Upper lobe of left lung (tissue), 6 donors: ENCODE results near the gene IL11RA. TPM values are rescaled to one million over a fixed set of nuclear protein-coding genes. Genes with fewer than 3 reads are reported as not detected.

ENCODE experiments used
- ATAC-seq, 2 donors: fragments of 200-7000 bp; cut with Tn5 transposase; one replicate each; pipeline ENCODE4 v1.9.1; 2022; ENCODE audit warnings: mild to moderate bottlenecking in 2 of 2, moderate library complexity in 2 of 2; ENCODE audit not compliant: low FRiP score in 2 of 2
- DNase-seq, 2 donors: peaks; one replicate each; pipeline ENCODE4 v3.0.0-alpha.2; 2019 to 2020
- H3K27ac ChIP-seq, 4 donors: fragments of 200-600 bp; sonication (generic); one replicate each; pipeline ENCODE4 v1.5.1; 2016 to 2019
- H3K27me3 ChIP-seq, 4 donors: fragments of 200-600 bp; sonication (generic); one replicate each; pipeline ENCODE4 v1.5.1; 2017 to 2019
- H3K36me3 ChIP-seq, 4 donors: fragments of 200-600 bp; sonication (generic); one replicate each; pipeline ENCODE4 v1.5.1; 2016 to 2019
- H3K4me1 ChIP-seq, 4 donors: fragments of 200-600 bp; sonication (generic); one replicate each; pipeline ENCODE4 v1.5.1; 2018 to 2019
- H3K4me3 ChIP-seq, 4 donors: fragments of 200-600 bp; sonication (generic); one replicate each; pipeline ENCODE4 v1.5.1; 2017 to 2019; ENCODE audit warnings: mild to moderate bottlenecking in 2 of 4, moderate library complexity in 1 of 4
- H3K9me3 ChIP-seq, 4 donors: fragments of 200-600 bp; sonication (generic); one replicate each; pipeline ENCODE4 v1.5.1; 2018 to 2019
- EP300 ChIP-seq, 4 donors: sonication (generic); formaldehyde crosslinking; IDR thresholded peaks; one replicate each; pipeline ENCODE4 v1.5.1; 2017; ENCODE audit warnings: antibody characterized with exemption in 4 of 4, control low read depth in 2 of 4
- POLR2A ChIP-seq, 4 donors: fragments of 450-650 bp; IDR thresholded peaks; one replicate each; pipeline ENCODE4 v1.5.1; 2016 to 2017; ENCODE audit warnings: antibody characterized with exemption in 4 of 4, mild to moderate bottlenecking in 2 of 4
- POLR2AphosphoS5 ChIP-seq, 2 donors: sonication (generic); formaldehyde crosslinking; IDR thresholded peaks; one replicate each; pipeline ENCODE4 v1.5.1; 2017; ENCODE audit warnings: antibody characterized with exemption in 2 of 2
- WGBS, 2 donors: methylation state at CpG; one replicate each; pipeline ENCODE4 v1.1.5; 2017 to 2018; 5-methylcytosine and 5-hydroxymethylcytosine counted together
- total RNA-seq, 6 donors: library from RNA; depleted of rRNA in 4 of 6; stranded (reverse); fragments of >200 nt in 4 of 6; gene quantifications; one replicate each; pipeline versions ENCODE4 v1.1.0 to v1.2.1, GENCODE V29; 2016 to 2021
- TF ChIP-seq, protein P1 (sequence below), 6 experiments: fragments of 450-650 bp in 4 of 6; fragments of 200-600 bp in 2 of 6; sonication (generic) in 2 of 6; IDR thresholded peaks; one replicate each; pipeline ENCODE4 v1.5.1; 2016 to 2019; ENCODE audit warnings: antibody characterized with exemption in 6 of 6
- donor health status: DM: no; HTN: no; CAD: no; lungs with moderate emphysema.
- donor health status: DM: no; HTN: yes; CAD: no; lungs with severe emphysema.

Gene IL11RA
- total RNA-seq, 6 donors from 2014 or later = 14.5 to 49.2 (median 23.7) TPM

GRCh38 chr9:34653151-34654072 lies 1.4 kb downstream of the IL11RA start:
- DNase-seq (no peak), ATAC-seq (no peak)
- H3K9me3 ChIP-seq = no peaks in the 10 kb centered on the region
- TF ChIP-seq EP300 (IDR thresholded peaks at IDR 0.05) (no peak), POLR2A (IDR thresholded peaks at IDR 0.05) (no peak), POLR2AphosphoS5 (IDR thresholded peaks at IDR 0.05) (no peak)
- TF ChIP-seq, protein P1, sequence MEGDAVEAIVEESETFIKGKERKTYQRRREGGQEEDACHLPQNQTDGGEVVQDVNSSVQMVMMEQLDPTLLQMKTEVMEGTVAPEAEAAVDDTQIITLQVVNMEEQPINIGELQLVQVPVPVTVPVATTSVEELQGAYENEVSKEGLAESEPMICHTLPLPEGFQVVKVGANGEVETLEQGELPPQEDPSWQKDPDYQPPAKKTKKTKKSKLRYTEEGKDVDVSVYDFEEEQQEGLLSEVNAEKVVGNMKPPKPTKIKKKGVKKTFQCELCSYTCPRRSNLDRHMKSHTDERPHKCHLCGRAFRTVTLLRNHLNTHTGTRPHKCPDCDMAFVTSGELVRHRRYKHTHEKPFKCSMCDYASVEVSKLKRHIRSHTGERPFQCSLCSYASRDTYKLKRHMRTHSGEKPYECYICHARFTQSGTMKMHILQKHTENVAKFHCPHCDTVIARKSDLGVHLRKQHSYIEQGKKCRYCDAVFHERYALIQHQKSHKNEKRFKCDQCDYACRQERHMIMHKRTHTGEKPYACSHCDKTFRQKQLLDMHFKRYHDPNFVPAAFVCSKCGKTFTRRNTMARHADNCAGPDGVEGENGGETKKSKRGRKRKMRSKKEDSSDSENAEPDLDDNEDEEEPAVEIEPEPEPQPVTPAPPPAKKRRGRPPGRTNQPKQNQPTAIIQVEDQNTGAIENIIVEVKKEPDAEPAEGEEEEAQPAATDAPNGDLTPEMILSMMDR (IDR thresholded peaks at IDR 0.05) = no peak
- peaks cover 41 to 49% (median 43%) of the 10 kb centered on the region in 4 donors for H3K4me1 ChIP-seq
- 48 to 49% methylated on average over 11 of the region's 11 CpGs for WGBS, 2 donors
- H3K36me3 ChIP-seq = peaks cover 8 to 20% (median 14%) of the 10 kb centered on the region in 4 donors
- peak overlapping the region; percentile 63 to 86 (median 72) for H3K27ac ChIP-seq
- no peak overlapping the region for H3K4me3 ChIP-seq
- no peaks in the 10 kb centered on the region for H3K27me3 ChIP-seq

DNA sequence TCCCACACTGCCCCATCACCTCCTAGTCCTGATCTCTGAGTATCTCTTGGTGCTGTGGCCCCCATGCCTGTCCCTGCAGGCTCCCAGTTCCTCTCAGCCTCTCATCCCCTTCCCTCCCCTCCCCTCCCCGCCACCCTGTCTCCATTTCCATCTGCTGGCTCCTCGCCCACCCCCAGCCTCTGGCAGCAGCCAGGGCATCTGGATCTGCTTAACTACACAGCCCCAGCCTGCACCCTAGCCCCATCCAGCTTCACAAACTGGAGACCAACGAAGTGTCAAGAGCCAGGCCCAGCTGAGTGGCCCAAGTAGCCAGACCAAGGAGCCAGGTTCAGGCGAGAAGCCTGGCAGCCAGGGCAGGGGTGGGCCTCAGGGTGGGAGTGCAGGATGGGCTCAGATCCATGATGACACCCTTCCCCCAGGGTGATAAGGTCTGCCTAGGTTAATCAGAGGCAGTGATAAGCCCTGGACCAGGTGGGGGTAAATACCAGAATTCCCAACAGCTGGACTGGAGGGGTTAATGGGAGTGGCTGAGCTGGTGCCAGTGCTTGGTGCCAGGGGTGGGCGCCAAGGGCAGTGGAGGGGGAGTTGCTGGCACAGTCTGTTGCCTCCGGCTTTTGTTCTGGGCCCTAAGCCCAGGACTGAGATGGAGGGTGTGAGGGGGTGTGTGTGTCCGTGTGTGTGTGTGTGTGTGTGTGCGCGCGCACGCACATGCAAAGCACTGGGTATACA lies 2.5 kb downstream of the IL11RA start:
- Histone ChIP-seq H3K36me3 (peaks cover 4 to 9% (median 6%) of the 10 kb centered on the region in 4 donors), H3K4me1 (peaks cover 41 to 45% (median 43%) of the 10 kb centered on the region in 4 donors), H3K27ac (peak overlapping the region; percentile 7 to 86 (median 72)), H3K27me3 (no peaks in the 10 kb centered on the region), H3K9me3 (no peaks in the 10 kb centered on the region), H3K4me3 (no peak overlapping the region)
- DNase-seq = peak in 1 of 2 donors; percentile 85
- WGBS, 2 donors = 36 to 64% methylated on average over 9 to 11 of the region's 11 CpGs
- TF ChIP-seq, protein P1 (IDR thresholded peaks at IDR 0.05) = no peak
- peak in 1 of 2 donors; percentile 37 for TF ChIP-seq POLR2AphosphoS5 (IDR thresholded peaks at IDR 0.05)
- peak; percentile 28 to 39 for ATAC-seq

DNA sequence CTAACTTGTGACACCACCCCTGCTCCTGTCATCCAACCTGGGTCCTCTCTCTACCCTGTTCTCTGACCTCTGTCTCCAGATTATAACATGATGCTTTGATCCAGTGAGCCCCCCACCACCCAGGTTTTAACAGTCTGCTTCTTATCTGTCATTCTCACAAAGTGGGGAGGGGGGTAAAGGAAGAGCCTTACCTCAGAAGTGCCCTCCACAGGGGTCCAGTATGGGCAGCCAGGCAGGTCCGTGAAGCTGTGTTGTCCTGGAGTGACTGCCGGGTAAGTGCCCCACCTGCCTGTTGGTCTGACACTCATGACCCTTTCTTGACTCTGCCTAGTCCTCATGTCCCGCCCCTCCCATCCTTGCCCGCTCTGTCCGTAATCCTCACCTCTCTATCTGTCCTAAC lies 3.4 kb downstream of the IL11RA start:
- TF ChIP-seq POLR2AphosphoS5 (IDR thresholded peaks at IDR 0.05) = no peak
- TF ChIP-seq EP300 (IDR thresholded peaks at IDR 0.05) = no peak
- no peak for TF ChIP-seq POLR2A (IDR thresholded peaks at IDR 0.05)
- TF ChIP-seq, protein P1 (IDR thresholded peaks at IDR 0.05) = no peak
- ATAC-seq (no peak), DNase-seq (no peak)
- Histone ChIP-seq H3K36me3 (peaks cover 0 to 7% (median 2%) of the 10 kb centered on the region in 4 donors), H3K4me3 (no peak overlapping the region), H3K9me3 (no peaks in the 10 kb centered on the region), H3K4me1 (peaks cover 41 to 45% (median 43%) of the 10 kb centered on the region in 4 donors), H3K27ac (peak overlapping the region in 2 of 4 donors; percentile 82 to 86), H3K27me3 (no peaks in the 10 kb centered on the region)
- 75 to 88% methylated on average over 4 to 5 of the region's 5 CpGs for WGBS, 2 donors

GRCh38 chr9:34656992-34657391 lies 5.0 kb downstream of the IL11RA start:
- Histone ChIP-seq H3K36me3 (peaks cover 0 to 10% (median 3%) of the 10 kb centered on the region in 4 donors), H3K27me3 (no peaks in the 10 kb centered on the region), H3K9me3 (no peaks in the 10 kb centered on the region), H3K27ac (no peak overlapping the region), H3K4me1 (peaks cover 29 to 34% (median 31%) of the 10 kb centered on the region in 4 donors), H3K4me3 (no peak overlapping the region)
- DNase-seq = no peak
- ATAC-seq = no peak
- 91 to 96% methylated on average over 3 to 5 of the region's 5 CpGs for WGBS, 2 donors
- TF ChIP-seq POLR2A (IDR thresholded peaks at IDR 0.05) = no peak
- TF ChIP-seq POLR2AphosphoS5 (IDR thresholded peaks at IDR 0.05) = no peak
- TF ChIP-seq, protein P1 (IDR thresholded peaks at IDR 0.05) = no peak
